ENCODE measurements around the gene TNFRSF13B.
A peak's percentile ranks its signal among the peaks of the same experiment; 100 is the strongest.
"Not testable (repeated sequence)": the region's sequence is repeated elsewhere in the genome, so short reads cannot be mapped to it uniquely, and the experiment has no call there.

TNFRSF13B gene

GRCh38 chr17:17010545-17011034, 38.7 kb upstream of the TNFRSF13B start:
- H3K27ac Mint-ChIP-seq; H3K4me3 Mint-ChIP-seq; H3K36me3 Mint-ChIP-seq (ENCODE audit: low read depth); H3K9me3 Mint-ChIP-seq; H3K27me3 Mint-ChIP-seq (ENCODE audit: low read depth, poor library complexity); DNase-seq: not testable (repeated sequence)
- H3K4me1 Mint-ChIP-seq = peaks cover 16% of the 10 kb centered on the region

GRCh38 chr17:17009972-17010371, 38.1 kb upstream of the TNFRSF13B start:
- H3K4me3 Mint-ChIP-seq; H3K9me3 Mint-ChIP-seq; H3K36me3 Mint-ChIP-seq (ENCODE audit: low read depth); H3K4me1 Mint-ChIP-seq; H3K27ac Mint-ChIP-seq; DNase-seq; H3K27me3 Mint-ChIP-seq (ENCODE audit: low read depth, poor library complexity): not testable (repeated sequence)

GRCh38 chr17:17008621-17009397, 36.9 kb upstream of the TNFRSF13B start:
- DNase-seq; H3K4me1 Mint-ChIP-seq; H3K27me3 Mint-ChIP-seq (ENCODE audit: low read depth, poor library complexity); H3K36me3 Mint-ChIP-seq (ENCODE audit: low read depth); H3K4me3 Mint-ChIP-seq; H3K9me3 Mint-ChIP-seq; H3K27ac Mint-ChIP-seq: not testable (repeated sequence)

- H3K27me3 Mint-ChIP-seq (ENCODE audit: low read depth, poor library complexity); H3K9me3 Mint-ChIP-seq; H3K4me1 Mint-ChIP-seq; H3K36me3 Mint-ChIP-seq (ENCODE audit: low read depth); DNase-seq; H3K4me3 Mint-ChIP-seq; H3K27ac Mint-ChIP-seq: not testable (repeated sequence)
Measured at GRCh38 chr17:17007891-17008290, 36.0 kb upstream of the TNFRSF13B start.

- DNase-seq; H3K36me3 Mint-ChIP-seq (ENCODE audit: low read depth); H3K4me1 Mint-ChIP-seq; H3K4me3 Mint-ChIP-seq; H3K27me3 Mint-ChIP-seq (ENCODE audit: low read depth, poor library complexity); H3K27ac Mint-ChIP-seq; H3K9me3 Mint-ChIP-seq: not testable (repeated sequence)
Measured at GRCh38 chr17:17004997-17005614, 33.2 kb upstream of the TNFRSF13B start.

DNA sequence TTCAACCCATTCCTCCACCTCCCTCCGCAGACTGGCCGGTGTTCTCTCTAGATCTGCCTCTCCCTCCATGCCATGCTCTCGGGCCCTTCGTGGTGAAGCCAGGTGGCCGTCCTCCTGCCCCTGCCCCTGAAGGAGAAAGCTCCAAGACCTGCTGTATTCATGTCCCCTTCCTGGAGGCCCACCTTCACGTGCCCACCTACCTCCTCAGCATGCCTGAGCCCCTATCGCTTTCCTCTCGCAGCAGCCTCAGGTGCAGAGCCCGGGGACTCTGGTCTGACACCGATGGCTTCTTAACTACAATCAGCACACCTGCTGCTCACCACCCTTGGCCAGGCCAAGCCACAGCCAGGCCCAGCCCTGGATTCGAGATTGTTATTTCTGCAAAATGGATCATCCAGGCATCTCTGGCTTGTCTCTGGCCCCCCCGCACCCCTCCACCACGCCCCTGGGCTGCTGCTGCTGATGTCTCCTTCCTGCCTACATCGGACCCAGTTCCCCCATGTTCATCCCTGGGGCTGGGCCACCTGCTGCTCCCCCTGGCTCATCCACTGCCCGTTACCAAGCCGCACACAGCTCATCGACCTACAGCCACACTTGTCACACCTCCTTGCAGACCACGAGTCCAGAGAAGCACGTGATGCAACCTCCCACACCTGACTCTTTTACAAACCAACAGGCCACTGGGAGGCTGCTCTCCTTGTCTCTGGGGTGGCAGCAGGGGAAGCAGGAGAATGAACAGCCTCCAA, 32.5 kb upstream of the TNFRSF13B start:
- Mint-ChIP-seq H3K9me3 (no peaks in the 10 kb centered on the region), H3K4me1 (peaks cover 4% of the 10 kb centered on the region), H3K4me3 (no peak overlapping the region), H3K27ac (no peak overlapping the region), H3K27me3 (ENCODE audit: low read depth, poor library complexity) (peaks cover 11% of the 10 kb centered on the region), H3K36me3 (ENCODE audit: low read depth) (no peaks in the 10 kb centered on the region)
- TF ChIP-seq, protein P1, sequence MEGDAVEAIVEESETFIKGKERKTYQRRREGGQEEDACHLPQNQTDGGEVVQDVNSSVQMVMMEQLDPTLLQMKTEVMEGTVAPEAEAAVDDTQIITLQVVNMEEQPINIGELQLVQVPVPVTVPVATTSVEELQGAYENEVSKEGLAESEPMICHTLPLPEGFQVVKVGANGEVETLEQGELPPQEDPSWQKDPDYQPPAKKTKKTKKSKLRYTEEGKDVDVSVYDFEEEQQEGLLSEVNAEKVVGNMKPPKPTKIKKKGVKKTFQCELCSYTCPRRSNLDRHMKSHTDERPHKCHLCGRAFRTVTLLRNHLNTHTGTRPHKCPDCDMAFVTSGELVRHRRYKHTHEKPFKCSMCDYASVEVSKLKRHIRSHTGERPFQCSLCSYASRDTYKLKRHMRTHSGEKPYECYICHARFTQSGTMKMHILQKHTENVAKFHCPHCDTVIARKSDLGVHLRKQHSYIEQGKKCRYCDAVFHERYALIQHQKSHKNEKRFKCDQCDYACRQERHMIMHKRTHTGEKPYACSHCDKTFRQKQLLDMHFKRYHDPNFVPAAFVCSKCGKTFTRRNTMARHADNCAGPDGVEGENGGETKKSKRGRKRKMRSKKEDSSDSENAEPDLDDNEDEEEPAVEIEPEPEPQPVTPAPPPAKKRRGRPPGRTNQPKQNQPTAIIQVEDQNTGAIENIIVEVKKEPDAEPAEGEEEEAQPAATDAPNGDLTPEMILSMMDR (IDR thresholded peaks at IDR 0.05) = no peak
- DNase-seq = no peak

- not testable (repeated sequence) for H3K9me3 Mint-ChIP-seq, DNase-seq, H3K4me3 Mint-ChIP-seq
Measured at GRCh38 chr17:17002731-17003715, 31.1 kb upstream of the TNFRSF13B start.

DNA sequence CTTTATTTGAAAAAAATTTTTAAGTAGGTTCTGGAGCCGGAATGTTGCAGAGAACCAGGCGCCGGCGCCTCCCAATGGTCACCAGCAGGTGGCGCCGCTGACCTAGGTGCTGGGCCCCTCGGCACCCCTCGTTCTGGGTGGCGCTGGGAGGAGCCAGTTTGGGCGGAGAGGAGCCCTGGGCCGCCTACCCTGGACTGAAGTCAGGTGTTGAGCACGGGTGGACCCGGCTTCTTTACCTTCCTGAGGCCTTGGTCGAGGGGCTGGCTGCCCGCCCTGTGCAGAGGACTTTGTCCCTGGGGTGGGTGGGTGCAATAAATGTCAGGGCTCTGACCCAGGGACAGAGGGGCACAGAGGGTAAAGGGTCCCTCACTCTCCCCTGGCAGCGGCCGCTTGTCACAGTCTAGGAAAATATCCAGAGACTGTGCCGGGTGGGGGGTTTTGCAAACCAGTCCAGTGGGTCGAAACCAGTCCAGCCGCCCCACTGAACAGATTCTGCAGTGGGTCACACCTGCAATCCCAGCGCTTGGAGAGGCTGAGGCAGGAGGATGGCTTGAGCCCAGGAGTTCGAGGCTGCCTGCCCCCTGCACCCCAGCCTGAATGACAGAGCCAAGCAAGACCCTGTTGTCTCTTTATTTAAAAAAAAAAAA, 30.1 kb upstream of the TNFRSF13B start:
- Mint-ChIP-seq H3K9me3 (no peaks in the 10 kb centered on the region), H3K4me1 (no peaks in the 10 kb centered on the region), H3K27ac (no peak overlapping the region), H3K4me3 (no peak overlapping the region), H3K27me3 (ENCODE audit: low read depth, poor library complexity) (peaks cover 11% of the 10 kb centered on the region), H3K36me3 (ENCODE audit: low read depth) (no peaks in the 10 kb centered on the region)
- DNase-seq = peak; percentile 89
- TF ChIP-seq, protein P1 (IDR thresholded peaks at IDR 0.05) = peak; percentile 98

More at GRCh38 chr17:17002731-17003715, 31.1 kb upstream of the TNFRSF13B start:
- peaks cover 11% of the 10 kb centered on the region for H3K27me3 Mint-ChIP-seq (ENCODE audit: low read depth, poor library complexity)
- H3K36me3 Mint-ChIP-seq (ENCODE audit: low read depth); H3K27ac Mint-ChIP-seq; H3K4me1 Mint-ChIP-seq: not testable (repeated sequence)
